ENCODE results near the gene ZBTB7C.

ZBTB7C gene

DNA sequence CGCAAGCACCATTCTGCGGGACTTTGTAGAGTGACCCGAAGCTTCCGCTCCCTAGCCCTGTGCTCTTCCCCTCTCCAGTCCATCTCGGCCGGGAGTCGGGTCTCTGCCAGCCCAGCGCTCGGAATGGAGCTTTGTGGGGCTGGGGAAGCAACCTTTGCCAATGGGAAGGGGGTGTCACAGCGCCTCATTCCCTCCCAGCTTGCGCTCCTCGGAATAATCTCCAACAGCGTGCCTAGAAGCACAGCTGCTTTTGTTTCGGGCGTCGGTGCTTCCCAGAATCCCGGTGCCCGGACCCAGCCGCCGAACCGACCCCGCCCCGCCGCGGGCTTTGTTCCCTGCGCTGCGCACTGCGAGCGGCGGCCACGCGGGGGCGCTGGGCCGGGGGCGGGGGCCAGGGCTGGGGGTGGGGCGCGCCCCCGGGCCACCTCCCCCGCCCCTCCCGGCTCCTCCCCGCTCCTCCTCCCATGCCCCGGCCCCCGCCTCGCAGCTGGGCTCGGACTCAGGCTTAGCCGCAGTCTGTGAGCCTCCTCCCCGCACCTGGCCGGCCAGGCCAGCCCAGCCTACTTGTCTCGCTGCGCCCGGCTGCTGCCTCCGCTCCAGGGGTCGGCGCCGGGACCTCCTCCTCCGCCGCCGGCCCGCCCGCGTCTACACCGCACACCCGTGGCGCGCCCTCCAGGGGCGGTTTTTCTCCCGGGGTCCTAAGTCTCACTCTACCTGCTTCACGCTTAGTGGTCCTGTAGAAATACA, 401.1 kb downstream of the ZBTB7C start:
- peaks cover 4% of the 10 kb centered on the region for H3K4me1 ChIP-seq
- no peaks in the 10 kb centered on the region for H3K9me3 ChIP-seq (ENCODE audit: control insufficient read depth, low read length)
- no peak overlapping the region for H3K9ac ChIP-seq

GRCh38 chr18:48007381-48007780, 401.8 kb downstream of the ZBTB7C start:
- Histone ChIP-seq H3K4me3 (ENCODE audit: low read depth, low read length) (no peak overlapping the region), H3K4me2 (ENCODE audit: low read length) (no peak overlapping the region), H2AFZ (peak overlapping the region; percentile 89), H3K9me3 (ENCODE audit: control insufficient read depth, low read length) (no peaks in the 10 kb centered on the region), H3K79me2 (no peaks in the 10 kb centered on the region), H3K9ac (no peak overlapping the region), H3K4me1 (peaks cover 4% of the 10 kb centered on the region), H3K36me3 (ENCODE audit: control insufficient read depth, insufficient read depth, low read length) (no peaks in the 10 kb centered on the region), H3K27me3 (ENCODE audit: control insufficient read depth, insufficient read depth, low read length) (no peaks in the 10 kb centered on the region), H3K27ac (no peak overlapping the region)
- TF ChIP-seq, protein P1, sequence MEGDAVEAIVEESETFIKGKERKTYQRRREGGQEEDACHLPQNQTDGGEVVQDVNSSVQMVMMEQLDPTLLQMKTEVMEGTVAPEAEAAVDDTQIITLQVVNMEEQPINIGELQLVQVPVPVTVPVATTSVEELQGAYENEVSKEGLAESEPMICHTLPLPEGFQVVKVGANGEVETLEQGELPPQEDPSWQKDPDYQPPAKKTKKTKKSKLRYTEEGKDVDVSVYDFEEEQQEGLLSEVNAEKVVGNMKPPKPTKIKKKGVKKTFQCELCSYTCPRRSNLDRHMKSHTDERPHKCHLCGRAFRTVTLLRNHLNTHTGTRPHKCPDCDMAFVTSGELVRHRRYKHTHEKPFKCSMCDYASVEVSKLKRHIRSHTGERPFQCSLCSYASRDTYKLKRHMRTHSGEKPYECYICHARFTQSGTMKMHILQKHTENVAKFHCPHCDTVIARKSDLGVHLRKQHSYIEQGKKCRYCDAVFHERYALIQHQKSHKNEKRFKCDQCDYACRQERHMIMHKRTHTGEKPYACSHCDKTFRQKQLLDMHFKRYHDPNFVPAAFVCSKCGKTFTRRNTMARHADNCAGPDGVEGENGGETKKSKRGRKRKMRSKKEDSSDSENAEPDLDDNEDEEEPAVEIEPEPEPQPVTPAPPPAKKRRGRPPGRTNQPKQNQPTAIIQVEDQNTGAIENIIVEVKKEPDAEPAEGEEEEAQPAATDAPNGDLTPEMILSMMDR (IDR thresholded peaks at IDR 0.05): no peak

More for the DNA sequence above, 401.1 kb downstream of the ZBTB7C start:
- H3K4me3 ChIP-seq (ENCODE audit: low read depth, low read length): peak overlapping the region; percentile 60
- H2AFZ ChIP-seq: peak overlapping the region; percentile 99
- no peaks in the 10 kb centered on the region for H3K27me3 ChIP-seq (ENCODE audit: control insufficient read depth, insufficient read depth, low read length)
- TF ChIP-seq, protein P1 (IDR thresholded peaks at IDR 0.05): peak; percentile 34
- no peaks in the 10 kb centered on the region for H3K79me2 ChIP-seq
- H3K4me2 ChIP-seq (ENCODE audit: low read length): peak overlapping the region; percentile 77
- no peak overlapping the region for H3K27ac ChIP-seq
- no peaks in the 10 kb centered on the region for H3K36me3 ChIP-seq (ENCODE audit: control insufficient read depth, insufficient read depth, low read length)

- Histone ChIP-seq H3K4me3 (ENCODE audit: low read depth, low read length) (no peak overlapping the region), H3K27ac (no peak overlapping the region), H2AFZ (no peak overlapping the region), H3K9ac (no peak overlapping the region), H3K79me2 (no peaks in the 10 kb centered on the region), H3K4me1 (peaks cover 4% of the 10 kb centered on the region), H3K9me3 (ENCODE audit: control insufficient read depth, low read length) (no peaks in the 10 kb centered on the region), H3K4me2 (ENCODE audit: low read length) (no peak overlapping the region), H3K27me3 (ENCODE audit: control insufficient read depth, insufficient read depth, low read length) (no peaks in the 10 kb centered on the region), H3K36me3 (ENCODE audit: control insufficient read depth, insufficient read depth, low read length) (no peaks in the 10 kb centered on the region)
- TF ChIP-seq, protein P1 (IDR thresholded peaks at IDR 0.05): no peak
Measured at GRCh38 chr18:48006415-48007175, 402.6 kb downstream of the ZBTB7C start.

GRCh38 chr18:48004577-48004976, 404.6 kb downstream of the ZBTB7C start:
- Histone ChIP-seq H3K4me1 (peaks cover 4% of the 10 kb centered on the region), H3K79me2 (no peaks in the 10 kb centered on the region), H3K36me3 (ENCODE audit: control insufficient read depth, insufficient read depth, low read length) (no peaks in the 10 kb centered on the region), H3K9me3 (ENCODE audit: control insufficient read depth, low read length) (no peaks in the 10 kb centered on the region), H2AFZ (peak overlapping the region; percentile 46), H3K4me3 (ENCODE audit: low read depth, low read length) (no peak overlapping the region), H3K4me2 (ENCODE audit: low read length) (no peak overlapping the region), H3K9ac (no peak overlapping the region), H3K27ac (no peak overlapping the region), H3K27me3 (ENCODE audit: control insufficient read depth, insufficient read depth, low read length) (no peaks in the 10 kb centered on the region)
- TF ChIP-seq, protein P1 (IDR thresholded peaks at IDR 0.05): no peak
